Gastroesophageal sphincter (tissue), 3 donors: ENCODE measurements around the gene CD84.

Source experiments
- EP300 ChIP-seq: sonication (generic); formaldehyde crosslinking; IDR thresholded peaks from one replicate; pipeline ENCODE4 v1.6.1; 2017; ENCODE audit warnings: antibody characterized with exemption, mild to moderate bottlenecking
- POLR2A ChIP-seq, 2 donors: fragments of 450-650 bp; IDR thresholded peaks; one replicate each; pipeline ENCODE4 v1.6.1; 2017; ENCODE audit warnings: antibody characterized with exemption in 2 of 2, mild to moderate bottlenecking in 2 of 2, moderate library complexity in 1 of 2
- POLR2AphosphoS5 ChIP-seq: sonication (generic); formaldehyde crosslinking; IDR thresholded peaks from one replicate; pipeline ENCODE4 v1.6.1; 2017; ENCODE audit warnings: antibody characterized with exemption
- TF ChIP-seq, protein P1 (sequence below), 4 experiments: fragments of 200-600 bp in 2 of 4; fragments of 450-650 bp in 2 of 4; sonication (generic) in 1 of 4; IDR thresholded peaks; one replicate each; pipeline ENCODE4 v1.5.1; 2017 to 2019; ENCODE audit warnings: antibody characterized with exemption in 4 of 4, mild to moderate bottlenecking in 2 of 4, moderate library complexity in 2 of 4

- TF ChIP-seq, protein P1, sequence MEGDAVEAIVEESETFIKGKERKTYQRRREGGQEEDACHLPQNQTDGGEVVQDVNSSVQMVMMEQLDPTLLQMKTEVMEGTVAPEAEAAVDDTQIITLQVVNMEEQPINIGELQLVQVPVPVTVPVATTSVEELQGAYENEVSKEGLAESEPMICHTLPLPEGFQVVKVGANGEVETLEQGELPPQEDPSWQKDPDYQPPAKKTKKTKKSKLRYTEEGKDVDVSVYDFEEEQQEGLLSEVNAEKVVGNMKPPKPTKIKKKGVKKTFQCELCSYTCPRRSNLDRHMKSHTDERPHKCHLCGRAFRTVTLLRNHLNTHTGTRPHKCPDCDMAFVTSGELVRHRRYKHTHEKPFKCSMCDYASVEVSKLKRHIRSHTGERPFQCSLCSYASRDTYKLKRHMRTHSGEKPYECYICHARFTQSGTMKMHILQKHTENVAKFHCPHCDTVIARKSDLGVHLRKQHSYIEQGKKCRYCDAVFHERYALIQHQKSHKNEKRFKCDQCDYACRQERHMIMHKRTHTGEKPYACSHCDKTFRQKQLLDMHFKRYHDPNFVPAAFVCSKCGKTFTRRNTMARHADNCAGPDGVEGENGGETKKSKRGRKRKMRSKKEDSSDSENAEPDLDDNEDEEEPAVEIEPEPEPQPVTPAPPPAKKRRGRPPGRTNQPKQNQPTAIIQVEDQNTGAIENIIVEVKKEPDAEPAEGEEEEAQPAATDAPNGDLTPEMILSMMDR (IDR thresholded peaks at IDR 0.05): no peak
- TF ChIP-seq POLR2A (IDR thresholded peaks at IDR 0.05): no peak
- TF ChIP-seq POLR2AphosphoS5: no peak
- no peak for TF ChIP-seq EP300
Observed at GRCh38 chr1:160628799-160629263, 49.5 kb upstream of the CD84 start.
